DMS53 treated with DMSO at 0.1 percent for 48 hours (cell line): Measurements from ENCODE around the gene TAS2R43.
"Not testable (repeated sequence)": the region's sequence is repeated elsewhere in the genome, so short reads cannot be mapped to it uniquely, and the experiment has no call there.

Experiments
- DNase-seq: peaks from one replicate; lab custom pipeline; 2025; ENCODE audit not compliant: unreplicated experiment; lab: John Stamatoyannopoulos, UW

The TAS2R43 gene

GRCh38 chr12:11062194-11062593 lies 29.9 kb downstream of the TAS2R43 start, which contains the start of gene TAS2R46:
Gene TAS2R46, minus strand, starts transcription at chr12:11062294. Its CDS starts 0 bp downstream, at chr12:11062294.
- not testable (repeated sequence) for DNase-seq

GRCh38 chr12:11059784-11060183 lies 32.3 kb downstream of the TAS2R43 start:
- DNase-seq = no peak

- DNase-seq = no peak
Observed at GRCh38 chr12:11059041-11059440, 33.1 kb downstream of the TAS2R43 start.

GRCh38 chr12:11055306-11055705 lies 36.8 kb downstream of the TAS2R43 start:
- DNase-seq = no peak

- DNase-seq = not testable (repeated sequence)
Observed at GRCh38 chr12:11049806-11050531, 42.1 kb downstream of the TAS2R43 start.

GRCh38 chr12:11041366-11041765 lies 50.7 kb downstream of the TAS2R43 start:
- not testable (repeated sequence) for DNase-seq
